8988T (cell line): ENCODE results near the gene CES3.

ENCODE experiments used
- DNase-seq: peaks from one replicate; pipeline ENCODE4 v3.0.0; 2011

The CES3 gene

GRCh38 chr16:67013823-67014633 lies 53.0 kb downstream of the CES3 start:
- DNase-seq, result peak; percentile 77

- no peak for DNase-seq
Observed at GRCh38 chr16:67014634-67015312, 53.7 kb downstream of the CES3 start.

- no peak for DNase-seq
Observed at GRCh38 chr16:67015313-67015731, 54.3 kb downstream of the CES3 start.

GRCh38 chr16:67016143-67016542 lies 55.1 kb downstream of the CES3 start:
- DNase-seq, result no peak

GRCh38 chr16:67016681-67017420 lies 55.8 kb downstream of the CES3 start:
- DNase-seq, result no peak

- no peak for DNase-seq
Observed at GRCh38 chr16:67017421-67017750, 56.3 kb downstream of the CES3 start.

- DNase-seq, result peak; percentile 81
Observed at GRCh38 chr16:67017810-67018488, 56.9 kb downstream of the CES3 start.

- DNase-seq, result no peak
Observed at GRCh38 chr16:67019171-67019570, 58.1 kb downstream of the CES3 start.

- DNase-seq, result no peak
Observed at GRCh38 chr16:67021321-67021720, 60.3 kb downstream of the CES3 start.

GRCh38 chr16:67022531-67023214 lies 61.6 kb downstream of the CES3 start:
- no peak for DNase-seq

- DNase-seq, result no peak
Observed at GRCh38 chr16:67023689-67024088, 62.6 kb downstream of the CES3 start.
